Measurements from ENCODE around the gene KRT17. TPM values are rescaled to one million over a fixed set of nuclear protein-coding genes. Genes with fewer than 3 reads are reported as not detected.
"Not testable (repeated sequence)": the region's sequence is repeated elsewhere in the genome, so short reads cannot be mapped to it uniquely, and the experiment has no call there.

The KRT17 gene
- total RNA-seq, 4 donors from 2014 or later, result 474 to 1,574 (median 971) TPM

GRCh38 chr17:41647038-41647813 is 22.9 kb upstream of the KRT17 start:
- DNase-seq (ENCODE audit: low spot score in 2 of 2), result no peak
- intact Hi-C loops (cut with DNase I; ENCODE audit: low total_unique reads), result loop anchor here (10.0 kb wide), 1 partner anchor 92 kb away; no protein-coding TSS in a partner anchor
- TF ChIP-seq POLR2A (IDR thresholded peaks at IDR 0.05), result no peak
- no peak for TF ChIP-seq CTCF (IDR thresholded peaks at IDR 0.05)
- 47 to 51% methylated on average over 15 of the region's 15 CpGs for WGBS, 2 donors
- no peak overlapping the region for H3K4me3 ChIP-seq (ENCODE audit: low read depth, poor library complexity, severe bottlenecking)

- 67 to 74% methylated on average over 13 of the region's 13 CpGs for WGBS, 2 donors
- TF ChIP-seq POLR2A (IDR thresholded peaks at IDR 0.05), result no peak
- no peak for TF ChIP-seq CTCF (IDR thresholded peaks at IDR 0.05)
- intact Hi-C loops (cut with DNase I; ENCODE audit: low total_unique reads), result loop anchor here (10.0 kb wide), 1 partner anchor 88 kb away; no protein-coding TSS in a partner anchor
- no peak overlapping the region for H3K4me3 ChIP-seq (ENCODE audit: low read depth, poor library complexity, severe bottlenecking)
- DNase-seq (ENCODE audit: low spot score in 2 of 2), result no peak
Observed at GRCh38 chr17:41642252-41643156, 18.1 kb upstream of the KRT17 start.

- 93 to 96% methylated on average over 5 of the region's 5 CpGs for WGBS, 2 donors
- intact Hi-C loops (cut with DNase I; ENCODE audit: low total_unique reads), result loop anchor here (10.0 kb wide), 1 partner anchor 86 kb away; no protein-coding TSS in a partner anchor
Observed at GRCh38 chr17:41640596-41640995, 16.2 kb upstream of the KRT17 start.

GRCh38 chr17:41639492-41640473 is 15.4 kb upstream of the KRT17 start:
- intact Hi-C loops (cut with DNase I; ENCODE audit: low total_unique reads), result loop anchor here (10.0 kb wide), 1 partner anchor 85 kb away; no protein-coding TSS in a partner anchor

More at GRCh38 chr17:41640596-41640995, 16.2 kb upstream of the KRT17 start:
- not testable (repeated sequence) for H3K4me3 ChIP-seq (ENCODE audit: low read depth, poor library complexity, severe bottlenecking); DNase-seq (ENCODE audit: low spot score in 2 of 2)

GRCh38 chr17:41638941-41639340 is 14.6 kb upstream of the KRT17 start:
- intact Hi-C loops (cut with DNase I; ENCODE audit: low total_unique reads), result no loop called here
- no peak overlapping the region for H3K4me3 ChIP-seq (ENCODE audit: low read depth, poor library complexity, severe bottlenecking)
- 64 to 93% methylated on average over 6 of the region's 6 CpGs for WGBS, 2 donors
- no peak for DNase-seq (ENCODE audit: low spot score in 2 of 2)
- no peak for TF ChIP-seq POLR2A (IDR thresholded peaks at IDR 0.05)
- TF ChIP-seq CTCF (IDR thresholded peaks at IDR 0.05), result no peak

More at GRCh38 chr17:41639492-41640473, 15.4 kb upstream of the KRT17 start:
- no peak for TF ChIP-seq POLR2A (IDR thresholded peaks at IDR 0.05)
- no peak for TF ChIP-seq CTCF (IDR thresholded peaks at IDR 0.05)
- H3K4me3 ChIP-seq (ENCODE audit: low read depth, poor library complexity, severe bottlenecking), result no peak overlapping the region
- WGBS, 2 donors, result 89 to 91% methylated on average over 7 of the region's 7 CpGs
- no peak for DNase-seq (ENCODE audit: low spot score in 2 of 2)

Measured in lower leg skin (tissue), 4 donors.